Tibial nerve (tissue), 3 donors: Measurements from ENCODE around the gene FRMD4A.

Experiments used
- POLR2A ChIP-seq, 2 donors: fragments of 450-650 bp; IDR thresholded peaks; one replicate each; pipeline ENCODE4 v1.6.1; 2017; ENCODE audit warnings: antibody characterized with exemption in 2 of 2, mild to moderate bottlenecking in 2 of 2, moderate library complexity in 2 of 2
- TF ChIP-seq, protein P1 (sequence below), 5 experiments: fragments of 200-600 bp in 3 of 5; fragments of 450-650 bp in 2 of 5; sonication (generic) in 3 of 5; IDR thresholded peaks; one replicate each; pipeline ENCODE4 v1.5.1; 2016 to 2019; ENCODE audit warnings: antibody characterized with exemption in 5 of 5, mild to moderate bottlenecking in 3 of 5, moderate library complexity in 2 of 5

GRCh38 chr10:14146501-14146900 lies 184.2 kb downstream of the FRMD4A start:
- TF ChIP-seq, protein P1, sequence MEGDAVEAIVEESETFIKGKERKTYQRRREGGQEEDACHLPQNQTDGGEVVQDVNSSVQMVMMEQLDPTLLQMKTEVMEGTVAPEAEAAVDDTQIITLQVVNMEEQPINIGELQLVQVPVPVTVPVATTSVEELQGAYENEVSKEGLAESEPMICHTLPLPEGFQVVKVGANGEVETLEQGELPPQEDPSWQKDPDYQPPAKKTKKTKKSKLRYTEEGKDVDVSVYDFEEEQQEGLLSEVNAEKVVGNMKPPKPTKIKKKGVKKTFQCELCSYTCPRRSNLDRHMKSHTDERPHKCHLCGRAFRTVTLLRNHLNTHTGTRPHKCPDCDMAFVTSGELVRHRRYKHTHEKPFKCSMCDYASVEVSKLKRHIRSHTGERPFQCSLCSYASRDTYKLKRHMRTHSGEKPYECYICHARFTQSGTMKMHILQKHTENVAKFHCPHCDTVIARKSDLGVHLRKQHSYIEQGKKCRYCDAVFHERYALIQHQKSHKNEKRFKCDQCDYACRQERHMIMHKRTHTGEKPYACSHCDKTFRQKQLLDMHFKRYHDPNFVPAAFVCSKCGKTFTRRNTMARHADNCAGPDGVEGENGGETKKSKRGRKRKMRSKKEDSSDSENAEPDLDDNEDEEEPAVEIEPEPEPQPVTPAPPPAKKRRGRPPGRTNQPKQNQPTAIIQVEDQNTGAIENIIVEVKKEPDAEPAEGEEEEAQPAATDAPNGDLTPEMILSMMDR (IDR thresholded peaks at IDR 0.05), result no peak
- TF ChIP-seq POLR2A (IDR thresholded peaks at IDR 0.05), result no peak
